MCF 10A (cell line): ENCODE results near the gene TBR1. TPM values are rescaled to one million over a fixed set of nuclear protein-coding genes. Genes with fewer than 3 reads are reported as not detected.

Experiments used
- BruUV-seq: library from RNA; stranded (reverse); fragments of 400-500 nt; replicated peaks from 2 replicates; lab custom pipeline; 2021; lab: Mats Ljungman, UMichigan
- CTCF ChIA-PET: fragments of 300-600 bp; sonication (Branson Sonifier 250); formaldehyde crosslinking; extraction: SDS; loops from one replicate; lab custom pipeline; 2021; ENCODE audit warnings: antibody characterized with exemption, inconsistent platforms; lab: Yijun Ruan, JAX
- POLR2A ChIA-PET: fragments of 300-600, 350-650 bp; sonication (Branson Sonifier 250); formaldehyde crosslinking; extraction: SDS; loops from one replicate; lab custom pipeline; 2020; ENCODE audit warnings: antibody characterized with exemption, inconsistent platforms; lab: Yijun Ruan, JAX
- DNase-seq: peaks from one replicate; pipeline ENCODE4 v3.0.0-alpha.2; 2018; ENCODE audit not compliant: unreplicated experiment
- H3K27ac Mint-ChIP-seq: one replicate; pipeline ENCODE4 v1.8.0; 2022; ENCODE audit warnings: mild to moderate bottlenecking, low read depth, mixed read lengths; ENCODE audit not compliant: unreplicated experiment
- H3K27me3 Mint-ChIP-seq: one replicate; pipeline ENCODE4 v1.8.0; 2022; ENCODE audit warnings: mixed read lengths; ENCODE audit not compliant: insufficient read depth, unreplicated experiment
- H3K36me3 Mint-ChIP-seq: one replicate; pipeline ENCODE4 v1.8.0; 2022; ENCODE audit warnings: mild to moderate bottlenecking, moderate library complexity, mixed read lengths; ENCODE audit not compliant: insufficient read depth, unreplicated experiment
- H3K4me1 Mint-ChIP-seq: one replicate; pipeline ENCODE4 v1.8.0; 2022; ENCODE audit warnings: mixed read lengths; ENCODE audit not compliant: insufficient read depth, unreplicated experiment
- H3K4me3 Mint-ChIP-seq: one replicate; pipeline ENCODE4 v1.8.0; 2022; ENCODE audit warnings: mild to moderate bottlenecking, moderate library complexity, mixed read lengths; ENCODE audit not compliant: unreplicated experiment
- H3K9me3 Mint-ChIP-seq: one replicate; pipeline ENCODE4 v1.8.0; 2022; ENCODE audit warnings: mixed read lengths; ENCODE audit not compliant: unreplicated experiment
- intact Hi-C: fragments of 100-400 bp; cut with micrococcal nuclease; formaldehyde crosslinking; loops from 2 replicates; pipeline ENCODE4 v1.14.1; 2022
- total RNA-seq: library from RNA; stranded (reverse); gene quantifications from 2 replicates; pipeline ENCODE4 v1.2.3, GENCODE V29; 2022
- TF ChIP-seq, protein P1 (sequence below): fragments of 200-600 bp; IDR thresholded peaks from one replicate; pipeline ENCODE4 v1.8.0; 2022; ENCODE audit warnings: antibody characterized with exemption, mild to moderate bottlenecking; ENCODE audit not compliant: unreplicated experiment

The TBR1 gene
- total RNA-seq, 1 experiment from 2014 or later = 0.26 TPM

DNA sequence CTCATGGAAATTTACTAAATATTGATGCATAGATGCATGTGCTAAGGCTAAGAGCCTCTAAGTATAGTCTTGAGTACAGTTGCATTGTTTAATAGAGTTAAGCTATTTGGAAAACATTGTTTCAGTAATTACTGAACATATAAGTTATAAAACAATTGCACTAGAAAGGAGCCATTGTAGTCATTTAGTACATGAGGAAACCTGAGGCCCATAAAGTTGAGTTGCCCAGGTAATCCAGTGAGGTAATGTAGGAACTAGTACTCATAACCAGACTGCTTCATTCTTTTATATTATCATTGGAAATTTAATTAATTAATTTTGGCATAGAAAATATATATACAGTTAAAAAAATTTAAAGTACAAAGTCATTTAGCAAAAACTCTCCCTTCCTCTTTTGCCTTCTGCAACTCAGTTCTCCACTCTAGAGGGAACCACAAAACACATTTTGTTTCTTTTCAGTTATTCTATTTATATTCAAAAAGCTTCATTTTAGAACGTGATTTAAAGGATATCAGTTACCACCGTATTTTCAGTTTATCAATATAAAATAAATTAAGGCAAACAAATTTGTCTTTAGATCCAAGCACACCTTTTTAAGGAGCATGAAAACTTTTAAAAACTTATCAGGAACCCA is 27.8 kb upstream of the TBR1 start:
- TF ChIP-seq, protein P1, sequence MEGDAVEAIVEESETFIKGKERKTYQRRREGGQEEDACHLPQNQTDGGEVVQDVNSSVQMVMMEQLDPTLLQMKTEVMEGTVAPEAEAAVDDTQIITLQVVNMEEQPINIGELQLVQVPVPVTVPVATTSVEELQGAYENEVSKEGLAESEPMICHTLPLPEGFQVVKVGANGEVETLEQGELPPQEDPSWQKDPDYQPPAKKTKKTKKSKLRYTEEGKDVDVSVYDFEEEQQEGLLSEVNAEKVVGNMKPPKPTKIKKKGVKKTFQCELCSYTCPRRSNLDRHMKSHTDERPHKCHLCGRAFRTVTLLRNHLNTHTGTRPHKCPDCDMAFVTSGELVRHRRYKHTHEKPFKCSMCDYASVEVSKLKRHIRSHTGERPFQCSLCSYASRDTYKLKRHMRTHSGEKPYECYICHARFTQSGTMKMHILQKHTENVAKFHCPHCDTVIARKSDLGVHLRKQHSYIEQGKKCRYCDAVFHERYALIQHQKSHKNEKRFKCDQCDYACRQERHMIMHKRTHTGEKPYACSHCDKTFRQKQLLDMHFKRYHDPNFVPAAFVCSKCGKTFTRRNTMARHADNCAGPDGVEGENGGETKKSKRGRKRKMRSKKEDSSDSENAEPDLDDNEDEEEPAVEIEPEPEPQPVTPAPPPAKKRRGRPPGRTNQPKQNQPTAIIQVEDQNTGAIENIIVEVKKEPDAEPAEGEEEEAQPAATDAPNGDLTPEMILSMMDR = no peak
- no peak for DNase-seq
- no peaks in the 10 kb centered on the region for H3K9me3 Mint-ChIP-seq
- H3K27ac Mint-ChIP-seq = no peak overlapping the region
- POLR2A ChIA-PET = interaction anchor here (1.6 kb wide), 1 partner anchor 80 kb away, joined by 4 read pairs; the partner anchor contains the start of gene PSMD14
- CTCF ChIA-PET = interaction anchor here (1.2 kb wide), 1 partner anchor 13 kb away, joined by 3 read pairs; no protein-coding TSS in a partner anchor
- peaks cover 11% of the 10 kb centered on the region for H3K36me3 Mint-ChIP-seq
- BruUV-seq = no TSS peak
- no peak overlapping the region for H3K4me3 Mint-ChIP-seq
- intact Hi-C loops = no loop called here
- H3K4me1 Mint-ChIP-seq = no peaks in the 10 kb centered on the region
- no peaks in the 10 kb centered on the region for H3K27me3 Mint-ChIP-seq

DNA sequence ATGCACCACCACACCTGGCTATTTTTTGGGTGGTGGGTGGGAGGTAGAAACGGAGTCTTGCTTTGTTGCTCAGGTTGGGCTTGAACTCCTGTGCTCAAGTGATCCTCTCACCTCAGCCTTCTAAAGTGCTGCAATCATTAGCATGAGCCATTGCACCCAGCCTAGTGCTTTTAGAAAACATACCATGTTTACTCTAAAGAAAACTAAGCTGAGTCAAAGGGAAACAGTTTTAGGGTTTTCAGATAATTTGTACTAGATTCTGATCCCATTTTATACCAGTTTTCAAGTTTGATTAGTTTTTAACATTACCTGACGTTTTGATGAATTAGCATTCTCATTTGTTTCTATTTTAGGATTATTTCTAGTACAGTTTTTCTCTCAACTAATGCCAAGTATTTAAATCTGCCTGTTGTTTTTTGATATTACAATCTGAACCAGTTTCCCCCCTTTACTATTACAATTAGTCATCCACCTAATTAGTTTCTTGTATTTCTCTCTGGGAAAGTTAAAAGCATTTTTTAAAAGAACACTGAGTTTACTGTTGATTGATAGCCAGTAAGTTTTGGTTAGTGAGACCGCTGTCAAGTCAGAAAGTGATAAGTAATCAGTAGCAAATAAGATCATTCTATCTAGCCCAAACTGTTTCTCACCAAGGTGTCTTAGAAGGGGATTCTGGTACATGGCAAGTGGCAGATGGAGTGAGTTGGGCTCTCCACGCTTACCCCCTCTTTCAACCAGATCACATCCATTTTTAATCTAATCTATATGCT is 24.2 kb upstream of the TBR1 start:
- TF ChIP-seq, protein P1 = no peak
- no peak overlapping the region for H3K27ac Mint-ChIP-seq
- BruUV-seq = no TSS peak
- ChIA-PET POLR2A (no interaction called here), CTCF (interaction anchor here (0.5 kb wide), 1 partner anchor 555 kb away, joined by 5 read pairs; no protein-coding TSS in a partner anchor)
- peaks cover 27% of the 10 kb centered on the region for H3K36me3 Mint-ChIP-seq
- no peaks in the 10 kb centered on the region for H3K4me1 Mint-ChIP-seq
- DNase-seq = no peak
- H3K27me3 Mint-ChIP-seq = no peaks in the 10 kb centered on the region
- H3K9me3 Mint-ChIP-seq = no peaks in the 10 kb centered on the region
- H3K4me3 Mint-ChIP-seq = no peak overlapping the region
- intact Hi-C loops = no loop called here

GRCh38 chr2:161400076-161400475 is 16.0 kb upstream of the TBR1 start:
- Mint-ChIP-seq H3K4me3 (no peak overlapping the region), H3K36me3 (peaks cover 49% of the 10 kb centered on the region), H3K27ac (no peak overlapping the region), H3K27me3 (no peaks in the 10 kb centered on the region), H3K9me3 (no peaks in the 10 kb centered on the region), H3K4me1 (no peaks in the 10 kb centered on the region)
- intact Hi-C loops = no loop called here
- TF ChIP-seq, protein P1 = no peak
- DNase-seq = peak; percentile 39
- CTCF ChIA-PET = no interaction called here
- BruUV-seq = no TSS peak
- POLR2A ChIA-PET = no interaction called here

DNA sequence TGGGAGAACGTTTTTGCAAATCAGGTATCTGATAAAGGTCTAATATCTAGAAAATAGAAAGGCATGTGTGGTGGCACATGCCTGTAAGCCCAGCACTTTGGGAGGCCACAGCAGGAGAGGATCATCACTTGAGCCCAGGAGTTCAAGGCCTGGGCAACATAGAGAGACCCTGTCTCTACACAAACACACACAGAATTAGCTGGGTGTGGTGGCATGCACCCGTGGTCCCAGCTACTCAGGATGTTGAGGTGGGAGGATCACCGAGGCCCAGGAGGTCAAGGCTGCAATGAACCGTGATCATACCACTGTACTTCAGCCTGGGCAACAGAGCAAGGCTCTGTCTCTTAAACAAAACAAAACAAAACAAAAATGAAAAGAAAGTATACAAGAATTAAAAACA is 13.8 kb upstream of the TBR1 start:
- intact Hi-C loops = no loop called here
- H3K4me3 Mint-ChIP-seq = no peak overlapping the region
- ChIA-PET POLR2A (interaction anchor here (0.9 kb wide), 1 partner anchor 9 kb away, joined by 5 read pairs; no protein-coding TSS in a partner anchor), CTCF (no interaction called here)
- H3K27me3 Mint-ChIP-seq = no peaks in the 10 kb centered on the region
- H3K4me1 Mint-ChIP-seq = peaks cover 6% of the 10 kb centered on the region
- no peak for DNase-seq
- no peaks in the 10 kb centered on the region for H3K9me3 Mint-ChIP-seq
- no peak overlapping the region for H3K27ac Mint-ChIP-seq
- no TSS peak for BruUV-seq
- TF ChIP-seq, protein P1 = no peak
- peaks cover 39% of the 10 kb centered on the region for H3K36me3 Mint-ChIP-seq
